ENCODE data around the gene AIF1L.
"Not testable (repeated sequence)": the region's sequence is repeated elsewhere in the genome, so short reads cannot be mapped to it uniquely, and the experiment has no call there.

The AIF1L gene

DNA sequence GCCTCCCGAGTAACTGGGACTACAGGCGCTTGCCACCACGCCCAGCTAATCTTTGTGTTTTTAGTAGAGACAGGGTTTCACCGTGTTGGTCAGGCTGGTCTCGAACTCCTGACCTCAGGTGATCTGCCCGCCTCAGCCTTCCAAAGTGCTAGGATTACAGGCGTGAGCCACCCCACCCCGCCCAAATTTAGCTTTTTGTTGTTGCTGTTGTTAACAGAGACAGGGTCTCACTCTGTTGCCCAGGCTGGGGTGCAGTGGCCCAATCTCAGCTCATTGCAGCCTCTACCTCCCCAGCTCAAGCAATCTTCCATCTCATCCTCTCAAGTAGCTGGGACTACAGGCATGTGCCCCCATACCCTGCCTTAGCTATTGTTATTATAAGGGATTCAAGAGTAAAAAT, 3.5 kb downstream of the AIF1L start:
- not testable (repeated sequence) for DNase-seq

DNA sequence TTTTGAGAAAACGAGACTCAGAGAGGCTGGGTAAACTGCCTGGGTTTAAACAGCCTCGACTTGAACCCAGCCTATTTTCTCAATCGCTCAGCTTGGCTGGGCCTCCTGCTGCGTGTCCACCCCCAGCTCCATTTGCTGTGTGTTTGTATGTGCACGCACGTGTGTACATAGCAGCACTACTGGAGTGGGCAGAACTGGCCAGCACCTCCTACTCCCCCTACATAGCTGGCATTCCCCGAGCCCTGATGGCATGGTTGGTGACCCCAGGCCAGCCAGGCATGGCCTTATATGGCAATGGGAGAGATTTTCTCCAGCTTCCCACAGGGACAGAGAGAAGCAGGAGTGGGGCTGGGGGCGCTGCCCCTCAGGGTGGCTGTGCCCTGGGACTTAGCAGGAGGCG, 4.1 kb downstream of the AIF1L start:
- DNase-seq, result peak; percentile 42

DNA sequence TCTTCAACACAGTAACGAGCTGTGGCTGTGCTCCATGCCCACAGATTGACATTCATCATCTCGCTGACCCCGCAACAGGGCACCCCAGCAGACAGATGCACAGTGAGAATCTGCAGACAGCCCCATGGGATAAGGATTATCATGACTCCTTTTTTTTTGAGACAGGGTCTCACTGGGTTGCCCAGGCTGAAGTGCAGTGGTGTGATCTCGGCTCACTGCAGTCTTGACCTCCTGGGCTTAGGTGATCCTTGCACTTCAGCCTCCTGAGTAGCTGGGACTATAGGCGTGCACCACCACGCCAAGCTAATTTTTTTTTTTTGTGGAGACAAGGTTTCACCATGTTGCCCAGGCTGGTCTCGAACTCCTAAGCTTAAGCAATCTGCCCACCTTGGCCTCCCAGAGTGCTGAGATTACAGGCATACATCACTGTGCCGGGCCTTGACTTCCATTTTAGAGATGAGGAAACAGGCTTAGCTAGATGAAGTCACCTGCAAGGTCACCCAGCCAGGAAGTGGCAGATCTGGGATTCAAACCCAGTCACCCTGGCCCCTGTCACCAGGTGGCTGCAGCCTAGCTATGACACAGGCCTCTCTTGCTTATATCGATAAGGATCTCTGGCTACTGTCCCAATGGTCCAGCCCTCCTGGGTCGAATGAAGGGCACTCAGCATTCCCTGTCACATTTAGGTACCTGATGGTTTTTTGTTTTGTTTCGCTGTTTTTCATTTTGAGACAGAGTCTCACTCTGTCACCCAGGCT, 5.1 kb downstream of the AIF1L start:
- DNase-seq, result no peak

DNA sequence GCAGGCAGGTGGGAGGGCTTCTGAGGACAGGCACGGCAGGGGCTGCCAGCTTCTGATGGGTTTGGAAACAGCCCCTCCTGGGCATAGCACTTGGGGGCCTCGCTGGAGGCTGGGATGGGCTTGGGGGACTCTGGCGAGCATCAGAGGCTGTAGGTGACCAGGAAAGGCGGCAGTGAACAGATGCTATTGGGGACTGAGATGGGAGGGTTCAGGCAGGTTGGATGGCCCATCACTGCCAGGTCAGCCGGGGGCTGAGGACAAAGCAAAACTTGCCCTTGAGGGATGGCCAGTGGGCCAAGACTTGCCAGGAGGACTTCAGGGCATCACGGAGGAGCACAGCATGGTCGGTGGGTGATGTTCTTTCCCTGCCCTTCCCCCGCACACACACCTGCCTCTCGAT, 6.7 kb downstream of the AIF1L start:
- DNase-seq, result no peak

DNA sequence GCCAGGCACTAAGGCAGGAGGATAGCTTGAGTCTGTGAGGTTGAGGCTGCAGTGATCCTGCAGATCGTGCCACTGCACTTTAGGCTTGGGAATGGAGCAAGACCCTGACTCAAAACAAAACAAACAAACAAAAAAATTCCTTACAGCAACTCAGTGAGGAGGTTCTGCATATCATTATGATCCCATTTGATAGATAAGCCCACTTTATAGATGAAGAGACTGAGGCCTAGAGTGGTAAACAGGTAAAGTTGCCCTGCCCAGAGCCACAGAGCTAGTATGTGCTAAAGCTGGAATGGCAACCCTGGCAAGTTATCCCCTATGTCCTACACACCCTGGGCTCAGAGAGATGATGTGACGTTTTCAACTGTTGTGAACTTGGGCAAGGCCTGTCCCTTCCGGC, 7.2 kb downstream of the AIF1L start:
- DNase-seq, result no peak

DNA sequence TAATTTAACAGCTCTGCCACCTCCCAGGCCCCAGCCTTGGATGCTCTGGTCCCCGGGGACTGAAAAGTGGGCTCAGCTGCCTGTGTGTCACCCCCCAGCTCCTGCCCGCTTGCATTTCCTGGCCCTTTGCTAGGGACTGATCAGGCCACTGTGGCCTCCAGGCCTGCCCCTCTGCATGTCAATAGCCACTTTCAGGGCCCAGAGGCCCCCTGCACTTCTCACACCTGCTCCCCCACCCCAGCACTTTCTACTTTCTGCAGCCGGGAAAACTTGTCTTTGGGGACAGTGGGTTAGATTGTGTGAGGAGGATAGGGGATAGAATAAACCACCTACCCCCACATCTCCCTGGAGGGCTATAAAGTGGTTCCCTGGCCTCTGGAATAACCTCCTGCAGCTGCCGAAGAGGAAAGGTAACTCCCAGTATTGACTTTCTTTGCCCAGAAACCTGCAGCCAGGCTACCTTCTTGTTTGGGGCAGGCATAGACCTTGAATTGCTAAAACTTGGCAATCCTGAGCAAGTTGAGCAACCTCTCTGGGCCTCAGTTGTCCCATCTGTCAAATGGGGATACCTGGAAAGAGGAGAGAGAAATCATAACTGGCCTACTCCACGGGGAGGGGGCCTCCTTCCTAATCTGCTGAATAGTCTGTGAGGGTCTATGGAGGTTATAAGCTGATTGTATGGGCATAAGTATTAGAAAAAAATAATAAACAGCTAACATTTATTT, 7.8 kb downstream of the AIF1L start:
- no peak for DNase-seq

DNA sequence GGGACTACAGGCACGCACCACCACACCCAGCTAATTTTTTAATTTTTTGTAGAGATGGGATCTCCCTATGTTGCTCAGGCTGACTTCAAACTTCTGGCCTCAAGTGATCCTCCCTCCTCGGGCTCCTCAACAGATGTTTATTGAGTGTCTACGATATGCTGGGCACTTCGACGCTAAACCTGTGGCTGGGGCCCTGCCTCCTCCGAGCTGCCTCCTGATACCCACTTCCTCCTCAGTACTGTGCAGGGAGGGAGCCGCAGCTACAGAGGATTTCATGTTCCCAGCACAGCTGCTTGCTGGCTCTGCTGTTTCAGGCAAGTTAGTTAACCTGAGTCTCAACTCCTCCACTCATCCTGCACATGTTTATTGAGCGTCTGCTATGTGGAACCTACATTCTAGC, 9.6 kb downstream of the AIF1L start:
- DNase-seq, result no peak

DNA sequence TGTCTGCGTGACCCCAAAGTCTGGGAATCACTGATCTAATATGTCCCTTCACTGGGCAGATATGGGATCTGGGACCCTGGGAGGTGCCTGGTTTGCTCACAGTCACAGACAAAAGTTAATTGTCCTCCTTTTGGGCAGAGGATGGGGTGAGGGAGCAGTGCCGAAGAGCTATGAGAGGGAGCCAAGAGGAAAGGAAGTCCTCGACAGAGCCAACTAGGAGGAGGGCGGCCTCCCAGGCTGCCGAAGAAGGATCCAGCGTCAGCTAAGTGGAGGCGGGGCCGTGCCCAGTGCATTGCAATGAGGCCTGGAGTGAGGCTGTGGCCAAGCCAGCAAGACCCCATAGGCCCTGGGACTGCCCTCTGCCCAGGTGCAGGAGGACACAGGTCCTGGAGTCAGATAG, 11.4 kb downstream of the AIF1L start:
- DNase-seq, result no peak

DNA sequence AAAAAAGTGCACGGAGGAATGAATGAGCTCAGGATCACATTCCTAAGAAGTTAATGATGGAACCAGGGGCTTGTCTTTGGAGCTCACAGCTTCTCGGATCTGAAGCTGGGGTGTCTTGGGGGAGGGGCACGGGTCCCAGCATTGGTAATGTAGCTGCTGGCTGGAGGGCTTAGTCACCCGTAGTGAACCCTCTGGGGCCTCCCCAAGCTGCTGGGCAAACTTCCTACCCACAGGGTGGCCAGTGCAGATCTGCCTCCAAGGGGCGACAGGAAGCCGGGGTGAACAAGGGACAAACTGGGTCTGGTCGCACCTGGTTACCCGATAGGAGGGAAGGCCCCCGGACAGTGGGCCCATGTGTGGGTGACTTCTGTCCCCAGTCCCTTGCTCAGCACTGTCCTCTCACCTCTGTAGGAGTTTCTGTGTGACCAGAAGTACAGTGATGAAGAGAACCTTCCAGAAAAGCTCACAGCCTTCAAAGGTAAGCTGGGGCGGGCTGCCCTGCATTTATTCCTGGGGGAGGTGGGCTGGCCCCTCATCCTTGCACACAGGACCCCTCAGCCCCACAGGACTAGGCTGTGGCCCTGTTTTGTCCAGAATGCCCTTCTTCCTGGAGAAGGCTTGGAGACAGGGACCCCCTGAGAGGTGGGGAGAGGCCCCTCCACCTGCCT, 15.0 kb downstream of the AIF1L start:
- DNase-seq, result peak; percentile 10

DNA sequence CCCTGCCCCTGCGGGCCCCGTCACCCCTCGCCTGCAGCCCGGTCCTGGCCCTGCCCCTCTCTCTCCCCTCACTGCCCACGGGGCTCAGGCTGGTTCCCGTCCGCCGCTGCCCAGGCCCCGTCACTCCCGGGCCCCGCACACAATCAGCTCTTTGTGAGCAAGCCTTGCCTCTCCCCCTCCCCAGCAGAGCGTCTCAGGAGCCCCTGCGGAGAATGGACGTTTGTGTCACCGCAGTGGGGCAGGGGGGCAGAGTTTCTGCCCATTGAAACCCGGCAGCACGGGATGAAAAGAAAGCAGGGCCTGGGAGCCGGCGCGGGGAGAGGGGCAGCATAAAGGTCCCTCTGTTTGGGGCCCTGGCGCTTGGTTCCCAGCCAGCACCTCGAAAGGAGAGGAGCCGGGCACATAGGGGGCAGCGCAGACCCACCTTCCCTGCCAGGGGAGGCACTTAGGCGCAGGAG, 15.6 kb downstream of the AIF1L start:
- no peak for DNase-seq

DNA sequence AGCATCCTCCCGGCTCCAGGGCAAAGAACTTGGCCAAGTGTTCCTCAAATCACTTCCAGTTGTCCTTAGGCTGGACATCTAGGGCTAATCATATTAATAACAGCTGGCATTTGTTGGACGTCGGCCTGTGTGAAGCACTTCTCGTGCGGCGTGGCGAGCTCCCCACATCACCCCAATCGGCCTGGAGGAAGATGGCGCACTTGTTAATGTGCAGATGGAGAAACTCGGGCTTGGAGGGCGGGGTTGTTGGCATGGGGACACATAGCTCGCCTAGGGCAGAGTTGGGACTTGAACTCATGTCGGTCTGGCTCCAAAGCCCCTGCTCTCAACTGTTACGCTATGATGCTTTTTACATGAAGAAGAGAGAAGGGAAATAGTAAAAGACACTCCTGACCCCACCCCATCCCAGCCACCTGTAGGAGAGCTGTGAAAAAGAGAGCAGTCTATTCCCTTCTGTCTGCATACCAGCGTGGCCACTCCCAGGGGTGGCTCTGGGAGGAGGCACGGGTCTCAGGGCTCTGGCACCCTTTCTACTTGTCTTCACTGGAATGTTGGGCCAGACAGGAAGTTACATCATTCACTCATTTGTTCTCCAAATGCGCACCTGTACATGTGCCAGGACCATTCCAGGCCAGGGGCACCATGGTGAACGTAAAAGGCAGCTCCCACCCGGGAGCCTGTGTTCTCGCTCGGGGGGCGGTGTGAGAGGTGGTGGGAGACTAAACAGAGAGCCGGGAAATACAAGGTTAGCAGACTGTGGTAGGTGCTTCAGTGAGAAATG, 16.2 kb downstream of the AIF1L start:
- DNase-seq, result no peak

DNA sequence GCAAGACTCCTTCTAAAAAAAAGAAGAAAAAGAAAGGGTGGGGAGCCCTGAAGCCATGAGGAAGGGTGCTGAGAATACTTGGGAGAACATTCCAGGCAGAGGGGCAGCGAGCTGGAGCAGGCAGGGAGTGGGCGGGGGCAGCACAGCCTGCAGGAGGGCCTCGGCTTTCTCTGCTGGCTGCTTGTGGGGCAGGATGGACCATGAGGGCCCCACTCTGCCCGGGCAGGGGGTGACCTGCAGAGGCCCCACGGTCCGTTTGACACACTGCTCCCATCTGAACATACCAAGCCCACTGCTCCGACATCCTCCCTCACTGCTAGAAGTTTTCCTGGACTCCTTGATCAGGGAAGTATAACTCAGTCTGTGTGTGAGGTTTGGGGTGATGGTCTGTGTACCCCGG, 17.3 kb downstream of the AIF1L start:
- no peak for DNase-seq

DNA sequence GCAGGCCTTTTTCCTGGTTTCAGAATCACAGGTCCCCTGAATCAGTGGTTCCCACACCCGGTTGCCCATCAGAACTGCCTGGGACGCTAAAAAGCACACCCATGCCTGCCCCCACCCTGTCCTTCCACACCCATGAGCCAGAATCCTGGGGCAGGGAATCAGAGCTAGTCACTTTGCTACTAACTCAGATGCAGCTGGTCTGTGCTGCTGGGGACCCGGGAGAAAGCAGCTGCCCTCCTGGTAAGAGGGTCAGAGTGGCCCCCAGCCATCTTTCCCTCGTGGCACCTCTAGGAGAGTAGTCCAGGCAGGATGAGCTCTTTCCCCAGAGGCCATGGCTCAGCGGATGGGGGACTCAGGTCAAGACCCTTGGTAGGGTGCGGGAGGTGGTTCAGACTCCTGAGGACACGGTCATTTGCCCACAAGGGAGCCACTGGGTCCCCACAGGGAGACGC, 17.8 kb downstream of the AIF1L start:
- DNase-seq, result no peak

DNA sequence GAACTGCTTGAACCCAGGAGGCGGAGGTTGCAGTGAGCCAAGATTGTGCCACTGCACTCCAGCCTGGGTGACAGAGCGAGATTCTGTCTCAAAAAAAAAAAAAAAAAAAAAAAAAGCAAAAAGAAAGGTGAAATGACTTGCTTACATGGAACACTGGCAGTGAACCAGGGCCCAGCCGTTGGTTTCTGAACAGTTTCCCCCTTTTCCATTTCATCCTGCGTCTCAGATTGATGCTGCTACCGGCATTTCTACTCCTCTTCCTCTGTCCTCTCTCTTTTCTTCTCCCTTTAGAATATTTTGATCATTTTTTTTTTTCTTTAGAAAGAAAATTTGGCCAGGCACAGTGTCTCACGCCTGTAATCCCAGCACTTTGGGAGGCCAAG, 19.0 kb downstream of the AIF1L start:
- DNase-seq, result not testable (repeated sequence)

DNA sequence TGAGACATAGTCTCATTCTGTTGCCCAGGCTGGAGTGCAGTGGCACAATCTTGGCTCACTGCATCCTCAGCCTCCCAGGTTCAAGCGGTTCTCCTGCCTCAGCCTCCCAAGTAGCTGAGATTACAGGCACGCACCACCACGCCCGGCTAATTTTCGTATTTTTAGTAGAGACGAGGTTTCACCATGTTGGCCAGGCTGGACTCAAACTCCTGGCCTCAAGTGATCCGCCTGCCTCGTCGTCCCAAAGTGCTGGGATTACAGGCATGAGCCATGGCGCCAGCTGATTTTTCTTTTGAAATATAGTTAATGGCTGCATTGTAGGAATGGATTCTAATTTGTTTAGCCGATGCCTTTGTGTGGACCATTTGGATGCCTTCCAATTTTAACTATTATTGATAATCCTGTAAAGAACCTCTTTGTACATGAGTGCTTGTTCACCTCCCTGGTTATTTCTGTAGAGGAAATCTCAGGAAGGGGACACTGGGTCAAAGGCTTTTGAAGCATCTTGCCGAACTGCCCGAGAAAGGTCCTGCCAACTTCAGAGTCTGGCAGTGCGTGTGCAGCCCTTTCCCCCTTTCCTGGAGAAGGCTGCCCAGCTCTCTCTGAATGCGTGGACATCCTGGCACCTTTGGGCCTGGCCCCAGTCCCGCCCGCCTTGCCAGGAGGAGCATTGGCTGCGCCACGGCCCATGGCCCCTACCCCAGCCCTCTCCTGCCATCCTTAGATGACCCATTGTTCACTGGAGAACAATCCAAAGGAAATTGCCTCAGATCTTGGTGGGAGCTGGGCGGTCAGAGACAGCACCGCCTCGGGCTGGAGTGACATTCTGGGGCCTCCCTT, 20.2 kb downstream of the AIF1L start:
- DNase-seq, result no peak

DNA sequence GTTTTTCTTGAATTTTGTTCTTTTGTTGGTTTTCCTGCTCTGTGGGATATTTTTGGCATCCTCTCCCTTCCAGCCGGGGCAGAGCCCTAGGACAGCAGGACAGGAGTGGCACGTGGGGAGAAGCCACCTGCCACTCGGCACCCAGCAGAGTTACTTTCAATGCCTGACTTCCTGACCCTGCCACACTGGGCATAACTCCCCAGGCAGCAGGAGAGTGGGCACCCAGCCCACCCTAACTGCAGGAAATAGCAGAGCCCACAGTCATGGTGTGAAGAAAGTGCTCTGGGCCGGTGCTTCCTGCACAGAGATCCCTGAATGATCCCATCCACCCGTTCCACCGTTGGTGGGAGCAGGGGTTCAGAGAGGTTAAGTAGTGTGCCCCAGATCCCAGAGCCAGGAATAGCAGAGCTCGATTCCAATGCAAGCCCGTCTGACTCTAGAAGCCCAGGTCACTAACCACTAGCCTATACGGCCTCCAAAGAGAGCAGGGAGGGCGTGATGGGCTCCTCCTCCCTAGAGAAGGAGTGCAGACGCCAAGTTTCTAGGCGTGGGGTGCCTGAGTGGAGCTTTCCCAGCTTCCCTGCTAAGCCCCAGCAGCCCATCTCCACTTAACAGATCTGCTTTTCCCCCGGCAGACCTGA, 20.9 kb downstream of the AIF1L start:
- DNase-seq, result no peak

DNA sequence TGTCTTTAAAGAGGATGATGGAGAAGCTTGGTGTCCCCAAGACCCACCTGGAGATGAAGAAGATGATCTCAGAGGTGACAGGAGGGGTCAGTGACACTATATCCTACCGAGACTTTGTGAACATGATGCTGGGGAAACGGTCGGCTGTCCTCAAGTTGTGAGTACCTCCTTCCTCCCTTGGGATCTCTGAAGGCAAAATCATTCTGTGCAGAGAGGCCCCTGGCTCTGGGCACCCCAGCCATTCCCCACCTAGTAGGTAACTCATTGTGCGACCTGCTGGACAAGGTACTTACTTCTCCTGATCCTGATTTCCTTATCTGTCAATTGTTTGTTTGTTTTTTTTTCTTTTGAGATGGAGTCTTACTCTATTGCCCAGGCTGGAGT, 21.4 kb downstream of the AIF1L start:
- no peak for DNase-seq

DNA sequence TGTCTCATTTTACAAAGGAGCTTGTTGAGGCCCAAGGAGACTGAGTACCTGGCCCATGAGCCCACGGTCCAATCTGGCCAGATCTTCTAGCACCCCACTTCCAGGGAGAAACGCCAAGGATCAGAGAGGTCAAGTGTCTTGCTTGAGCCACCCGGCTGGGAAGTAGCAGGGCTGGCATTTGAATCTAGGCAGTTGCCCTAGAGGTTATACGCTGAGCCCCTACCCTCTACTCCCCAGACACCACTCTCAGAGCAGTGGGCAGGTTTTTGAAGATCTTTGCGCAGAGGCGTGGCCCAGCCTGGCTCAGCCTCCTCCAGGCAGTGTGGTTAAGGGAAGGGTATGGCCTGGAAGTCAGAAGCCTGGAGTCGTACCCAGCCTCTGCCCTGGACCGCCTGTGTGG, 23.3 kb downstream of the AIF1L start:
- no peak for DNase-seq

DNA sequence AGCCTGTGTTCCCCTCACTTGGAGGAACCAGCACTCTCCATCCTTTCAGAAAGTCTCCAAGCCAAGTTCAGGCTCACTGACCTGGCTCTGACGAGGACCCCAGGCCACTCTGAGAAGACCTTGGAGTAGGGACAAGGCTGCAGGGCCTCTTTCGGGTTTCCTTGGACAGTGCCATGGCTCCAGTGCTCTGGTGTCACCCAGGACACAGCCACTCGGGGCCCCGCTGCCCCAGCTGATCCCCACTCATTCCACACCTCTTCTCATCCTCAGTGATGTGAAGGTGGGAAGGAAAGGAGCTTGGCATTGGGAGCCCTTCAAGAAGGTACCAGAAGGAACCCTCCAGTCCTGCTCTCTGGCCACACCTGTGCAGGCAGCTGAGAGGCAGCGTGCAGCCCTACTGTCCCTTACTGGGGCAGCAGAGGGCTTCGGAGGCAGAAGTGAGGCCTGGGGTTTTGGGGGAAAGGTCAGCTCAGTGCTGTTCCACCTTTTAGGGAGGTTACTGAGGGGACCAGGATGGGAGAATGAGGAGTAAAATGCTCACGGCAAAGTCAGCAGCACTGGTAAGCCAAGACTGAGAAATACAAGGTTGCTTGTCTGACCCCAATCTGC, 24.4 kb downstream of the AIF1L start:
- no peak for DNase-seq

DNA sequence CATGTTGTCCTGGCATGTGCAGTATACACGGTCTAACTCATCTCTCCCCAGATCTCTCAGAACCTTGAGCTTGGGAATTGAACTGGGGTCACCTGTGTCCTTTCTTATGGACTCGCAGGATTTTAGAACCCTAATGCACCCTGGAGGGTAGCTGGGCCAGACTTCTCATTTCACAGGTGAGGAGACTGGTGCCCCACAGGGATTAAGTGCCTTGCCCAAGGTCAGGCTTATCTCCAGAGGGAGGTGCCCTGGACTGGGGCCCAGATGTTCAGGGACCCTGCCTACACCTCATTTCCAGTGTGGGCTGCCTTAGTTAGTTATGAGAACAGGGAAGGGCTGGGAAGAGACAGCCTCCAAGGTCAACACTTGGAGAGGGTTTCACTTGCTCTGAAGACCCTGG, 25.0 kb downstream of the AIF1L start:
- DNase-seq, result no peak

DNA sequence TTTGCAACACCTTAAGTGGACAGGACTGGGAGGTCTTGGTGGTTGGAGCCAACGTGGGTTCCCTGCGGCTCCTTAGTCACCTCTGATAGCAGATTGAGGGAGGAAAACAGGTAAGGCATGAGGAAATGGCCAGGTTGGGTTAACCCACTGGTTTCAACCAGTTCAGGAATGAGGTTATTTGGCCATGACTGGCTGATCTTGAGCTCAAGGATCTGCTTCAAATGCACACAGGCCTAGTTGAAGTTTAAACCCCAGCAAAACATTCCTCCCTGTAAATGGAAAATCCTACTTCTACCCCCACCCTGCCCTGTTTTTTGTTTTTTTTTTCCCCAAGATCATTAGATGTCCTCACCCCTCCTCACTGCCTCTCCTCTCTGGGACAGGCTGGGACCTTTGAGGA, 25.8 kb downstream of the AIF1L start:
- DNase-seq, result no peak

All from fibroblast of skin of scalp (primary cell).